ENCODE data around the gene CFAP65. TPM values are rescaled to one million over a fixed set of nuclear protein-coding genes. Genes with fewer than 3 reads are reported as not detected.

The CFAP65 gene
- total and polyA plus RNA-seq, 2 of the 13 experiments (the other 11 are each of a cell fraction or from before 2014, with no cell fraction given): 0.05 TPM; not detected in 1

DNA sequence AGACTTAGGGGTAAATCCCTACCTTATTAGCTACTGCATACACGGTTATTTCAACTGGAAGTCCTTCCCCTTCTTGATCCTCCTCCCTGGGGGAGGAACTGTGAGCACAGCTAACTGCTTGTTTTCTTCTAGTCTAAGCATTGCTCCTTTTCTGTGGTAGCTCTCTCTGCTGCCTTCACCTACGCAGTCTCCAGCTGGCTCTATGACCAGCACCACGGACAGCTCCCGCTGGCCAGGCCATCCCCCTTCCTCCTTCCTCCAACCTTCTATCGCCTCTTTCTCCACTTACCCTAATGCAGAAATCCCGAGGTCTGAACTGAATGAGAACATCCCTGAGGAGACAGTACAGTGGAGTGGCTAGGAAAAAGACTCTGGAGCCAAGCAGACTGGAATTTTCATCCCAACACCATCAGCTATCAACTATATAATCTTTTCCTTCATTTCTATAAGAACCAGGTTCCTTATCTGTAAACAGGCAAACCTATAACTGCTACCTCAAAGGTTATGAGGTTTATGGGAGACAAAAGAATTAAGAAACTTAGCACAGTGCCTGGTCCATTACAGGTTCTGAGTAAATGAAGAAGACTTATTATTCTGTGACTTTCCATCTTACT is 4.7 kb upstream of the CFAP65 start (continued):
- TF ChIP-seq ZNF567 (CRISPR knock-in tag; IDR thresholded peaks at IDR 0.05; ENCODE audit: borderline replicate concordance) (no peak), ZNF550 (CRISPR knock-in tag; IDR thresholded peaks at IDR 0.05; ENCODE audit: borderline replicate concordance) (no peak), ZNF607 (CRISPR knock-in tag; IDR thresholded peaks at IDR 0.05; ENCODE audit: borderline replicate concordance) (0 out of 2 replicates have a peak, but pooled peaks have one; percentile 47), ZNF17 (CRISPR knock-in tag; IDR thresholded peaks at IDR 0.05) (0 out of 2 replicates have a peak, but pooled peaks have one; percentile 41), ZFAT (CRISPR knock-in tag; conservative IDR thresholded peaks at IDR 0.05) (no peak), HNRNPK (IDR thresholded peaks at IDR 0.05; ENCODE audit: low read depth, low read length, poor library complexity, severe bottlenecking) (no peak), ELF3 (CRISPR knock-in tag; IDR thresholded peaks at IDR 0.05) (peak; percentile 92), ZNF484 (CRISPR knock-in tag; IDR thresholded peaks at IDR 0.05; ENCODE audit: borderline replicate concordance, low read depth) (no peak), GABPB1 (CRISPR knock-in tag; IDR thresholded peaks at IDR 0.05) (no peak), RNF2 (conservative IDR thresholded peaks at IDR 0.05; ENCODE audit: low read depth) (no peak), PCBP1 (IDR thresholded peaks at IDR 0.05; ENCODE audit: borderline replicate concordance, low read depth, low read length) (no peak), ZNF496 (CRISPR knock-in tag; IDR thresholded peaks at IDR 0.05; ENCODE audit: insufficient replicate concordance) (no peak), ZNF563 (CRISPR knock-in tag; IDR thresholded peaks at IDR 0.05) (peak; percentile 79), ZNF674 (CRISPR knock-in tag; IDR thresholded peaks at IDR 0.05; ENCODE audit: low read depth) (no peak), XBP1 (CRISPR knock-in tag; IDR thresholded peaks at IDR 0.05) (no peak), KMT2B (CRISPR knock-in tag; IDR thresholded peaks at IDR 0.05) (peak; percentile 47; the same call in 1 of the 2 replicates), RELA (CRISPR knock-in tag; IDR thresholded peaks at IDR 0.05) (no peak), MATR3 (CRISPR knock-in tag; IDR thresholded peaks at IDR 0.05) (no peak), FOXO1 (CRISPR knock-in tag; IDR thresholded peaks at IDR 0.05) (0 out of 2 replicates have a peak, but pooled peaks have one; percentile 42), SMARCC2 (IDR thresholded peaks at IDR 0.05) (no peak)
- TF ChIP-seq, protein P1, sequence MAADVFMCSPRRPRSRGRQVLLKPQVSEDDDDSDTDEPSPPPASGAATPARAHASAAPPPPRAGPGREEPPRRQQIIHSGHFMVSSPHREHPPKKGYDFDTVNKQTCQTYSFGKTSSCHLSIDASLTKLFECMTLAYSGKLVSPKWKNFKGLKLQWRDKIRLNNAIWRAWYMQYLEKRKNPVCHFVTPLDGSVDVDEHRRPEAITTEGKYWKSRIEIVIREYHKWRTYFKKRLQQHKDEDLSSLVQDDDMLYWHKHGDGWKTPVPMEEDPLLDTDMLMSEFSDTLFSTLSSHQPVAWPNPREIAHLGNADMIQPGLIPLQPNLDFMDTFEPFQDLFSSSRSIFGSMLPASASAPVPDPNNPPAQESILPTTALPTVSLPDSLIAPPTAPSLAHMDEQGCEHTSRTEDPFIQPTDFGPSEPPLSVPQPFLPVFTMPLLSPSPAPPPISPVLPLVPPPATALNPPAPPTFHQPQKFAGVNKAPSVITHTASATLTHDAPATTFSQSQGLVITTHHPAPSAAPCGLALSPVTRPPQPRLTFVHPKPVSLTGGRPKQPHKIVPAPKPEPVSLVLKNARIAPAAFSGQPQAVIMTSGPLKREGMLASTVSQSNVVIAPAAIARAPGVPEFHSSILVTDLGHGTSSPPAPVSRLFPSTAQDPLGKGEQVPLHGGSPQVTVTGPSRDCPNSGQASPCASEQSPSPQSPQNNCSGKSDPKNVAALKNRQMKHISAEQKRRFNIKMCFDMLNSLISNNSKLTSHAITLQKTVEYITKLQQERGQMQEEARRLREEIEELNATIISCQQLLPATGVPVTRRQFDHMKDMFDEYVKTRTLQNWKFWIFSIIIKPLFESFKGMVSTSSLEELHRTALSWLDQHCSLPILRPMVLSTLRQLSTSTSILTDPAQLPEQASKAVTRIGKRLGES (CRISPR knock-in tag; IDR thresholded peaks at IDR 0.05; ENCODE audit: borderline replicate concordance): peak; percentile 42; the same call in 1 of the 2 replicates
- TF ChIP-seq, protein P2, sequence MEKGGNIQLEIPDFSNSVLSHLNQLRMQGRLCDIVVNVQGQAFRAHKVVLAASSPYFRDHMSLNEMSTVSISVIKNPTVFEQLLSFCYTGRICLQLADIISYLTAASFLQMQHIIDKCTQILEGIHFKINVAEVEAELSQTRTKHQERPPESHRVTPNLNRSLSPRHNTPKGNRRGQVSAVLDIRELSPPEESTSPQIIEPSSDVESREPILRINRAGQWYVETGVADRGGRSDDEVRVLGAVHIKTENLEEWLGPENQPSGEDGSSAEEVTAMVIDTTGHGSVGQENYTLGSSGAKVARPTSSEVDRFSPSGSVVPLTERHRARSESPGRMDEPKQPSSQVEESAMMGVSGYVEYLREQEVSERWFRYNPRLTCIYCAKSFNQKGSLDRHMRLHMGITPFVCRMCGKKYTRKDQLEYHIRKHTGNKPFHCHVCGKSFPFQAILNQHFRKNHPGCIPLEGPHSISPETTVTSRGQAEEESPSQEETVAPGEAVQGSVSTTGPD (CRISPR knock-in tag; IDR thresholded peaks at IDR 0.05): no peak
- TF ChIP-seq, protein P3, sequence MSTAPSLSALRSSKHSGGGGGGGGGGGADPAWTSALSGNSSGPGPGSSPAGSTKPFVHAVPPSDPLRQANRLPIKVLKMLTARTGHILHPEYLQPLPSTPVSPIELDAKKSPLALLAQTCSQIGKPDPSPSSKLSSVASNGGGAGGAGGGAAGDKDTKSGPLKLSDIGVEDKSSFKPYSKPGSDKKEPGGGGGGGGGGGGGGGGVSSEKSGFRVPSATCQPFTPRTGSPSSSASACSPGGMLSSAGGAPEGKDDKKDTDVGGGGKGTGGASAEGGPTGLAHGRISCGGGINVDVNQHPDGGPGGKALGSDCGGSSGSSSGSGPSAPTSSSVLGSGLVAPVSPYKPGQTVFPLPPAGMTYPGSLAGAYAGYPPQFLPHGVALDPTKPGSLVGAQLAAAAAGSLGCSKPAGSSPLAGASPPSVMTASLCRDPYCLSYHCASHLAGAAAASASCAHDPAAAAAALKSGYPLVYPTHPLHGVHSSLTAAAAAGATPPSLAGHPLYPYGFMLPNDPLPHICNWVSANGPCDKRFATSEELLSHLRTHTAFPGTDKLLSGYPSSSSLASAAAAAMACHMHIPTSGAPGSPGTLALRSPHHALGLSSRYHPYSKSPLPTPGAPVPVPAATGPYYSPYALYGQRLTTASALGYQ (CRISPR knock-in tag; IDR thresholded peaks at IDR 0.05): no peak
- TF ChIP-seq, protein P4, sequence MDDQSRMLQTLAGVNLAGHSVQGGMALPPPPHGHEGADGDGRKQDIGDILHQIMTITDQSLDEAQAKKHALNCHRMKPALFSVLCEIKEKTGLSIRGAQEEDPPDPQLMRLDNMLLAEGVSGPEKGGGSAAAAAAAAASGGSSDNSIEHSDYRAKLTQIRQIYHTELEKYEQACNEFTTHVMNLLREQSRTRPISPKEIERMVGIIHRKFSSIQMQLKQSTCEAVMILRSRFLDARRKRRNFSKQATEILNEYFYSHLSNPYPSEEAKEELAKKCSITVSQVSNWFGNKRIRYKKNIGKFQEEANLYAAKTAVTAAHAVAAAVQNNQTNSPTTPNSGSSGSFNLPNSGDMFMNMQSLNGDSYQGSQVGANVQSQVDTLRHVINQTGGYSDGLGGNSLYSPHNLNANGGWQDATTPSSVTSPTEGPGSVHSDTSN (CRISPR knock-in tag; IDR thresholded peaks at IDR 0.05; ENCODE audit: borderline replicate concordance): no peak

Measured in HepG2 (cell line).